ENCODE measurements around the gene SRSF4. TPM values are rescaled to one million over a fixed set of nuclear protein-coding genes. Genes with fewer than 3 reads are reported as not detected.

SRSF4 gene
- polyA plus RNA-seq, 1 donor from 2014 or later, result 59.7 TPM

- H3F3A ChIP-seq (ENCODE audit: insufficient read depth, low read length, poor library complexity, severe bottlenecking), result no peaks in the 10 kb centered on the region
- no peaks in the 10 kb centered on the region for H3K9me2 ChIP-seq (ENCODE audit: insufficient read depth, low read length)
- H3K4me2 ChIP-seq (ENCODE audit: low read length), result no peak overlapping the region
- H3K36me3 ChIP-seq (ENCODE audit: insufficient read depth, low read length), result no peaks in the 10 kb centered on the region
- no peaks in the 10 kb centered on the region for H4K20me1 ChIP-seq (ENCODE audit: insufficient read depth)
- no peaks in the 10 kb centered on the region for H3K27me3 ChIP-seq (ENCODE audit: insufficient read depth, low read depth, low read length)
- H2AFZ ChIP-seq (ENCODE audit: low read depth, low read length), result no peak overlapping the region
- no peak overlapping the region for H3K27ac ChIP-seq (ENCODE audit: low read length)
- no peaks in the 10 kb centered on the region for H3K79me2 ChIP-seq (replicated peaks; ENCODE audit: insufficient read depth, low read length)
- no peak overlapping the region for H3K9ac ChIP-seq (ENCODE audit: low read length)
- H3K9me3 ChIP-seq (ENCODE audit: low read length), result no peaks in the 10 kb centered on the region
- H3K4me3 ChIP-seq (ENCODE audit: low read length), result no peak overlapping the region
- TF ChIP-seq RAD21 (conservative IDR thresholded peaks at IDR 0.05) (no peak), SMC3 (conservative IDR thresholded peaks at IDR 0.05; ENCODE audit: poor library complexity) (no peak), EZH2 (IDR thresholded peaks at IDR 0.05; ENCODE audit: borderline replicate concordance, insufficient read depth, low read length, poor library complexity, severe bottlenecking) (no peak), MXI1 (conservative IDR thresholded peaks at IDR 0.05; ENCODE audit: poor library complexity, severe bottlenecking) (no peak), POLR2AphosphoS5 (IDR thresholded peaks at IDR 0.05) (no peak), REST (IDR thresholded peaks at IDR 0.05; ENCODE audit: borderline replicate concordance) (no peak), CTCF (IDR thresholded peaks at IDR 0.05; ENCODE audit: poor library complexity, severe bottlenecking) (no peak), TAF1 (IDR thresholded peaks at IDR 0.05; ENCODE audit: low read depth) (no peak), EP300 (conservative IDR thresholded peaks at IDR 0.05; ENCODE audit: poor library complexity, severe bottlenecking) (no peak)
Observed at GRCh38 chr1:29186707-29187106, 5.0 kb upstream of the SRSF4 start.

- Histone ChIP-seq H3K27me3 (ENCODE audit: insufficient read depth, low read depth, low read length) (no peaks in the 10 kb centered on the region), H3F3A (ENCODE audit: insufficient read depth, low read length, poor library complexity, severe bottlenecking) (no peaks in the 10 kb centered on the region), H3K27ac (ENCODE audit: low read length) (no peak overlapping the region), H3K4me2 (ENCODE audit: low read length) (no peak overlapping the region), H4K20me1 (ENCODE audit: insufficient read depth) (no peaks in the 10 kb centered on the region), H3K9ac (ENCODE audit: low read length) (no peak overlapping the region), H3K36me3 (ENCODE audit: insufficient read depth, low read length) (no peaks in the 10 kb centered on the region), H3K9me3 (ENCODE audit: low read length) (no peaks in the 10 kb centered on the region), H3K9me2 (ENCODE audit: insufficient read depth, low read length) (no peaks in the 10 kb centered on the region), H2AFZ (ENCODE audit: low read depth, low read length) (no peak overlapping the region), H3K4me3 (ENCODE audit: low read length) (no peak overlapping the region), H3K79me2 (replicated peaks; ENCODE audit: insufficient read depth, low read length) (no peaks in the 10 kb centered on the region)
- no peak for TF ChIP-seq SMC3 (conservative IDR thresholded peaks at IDR 0.05; ENCODE audit: poor library complexity)
- no peak for TF ChIP-seq EZH2 (IDR thresholded peaks at IDR 0.05; ENCODE audit: borderline replicate concordance, insufficient read depth, low read length, poor library complexity, severe bottlenecking)
- no peak for TF ChIP-seq POLR2AphosphoS5 (IDR thresholded peaks at IDR 0.05)
- no peak for TF ChIP-seq REST (IDR thresholded peaks at IDR 0.05; ENCODE audit: borderline replicate concordance)
Observed at GRCh38 chr1:29186252-29186651, 4.6 kb upstream of the SRSF4 start.
